ENCODE data around the gene ACIN1. TPM values are rescaled to one million over a fixed set of nuclear protein-coding genes. Genes with fewer than 3 reads are reported as not detected.

ACIN1 gene
- total and polyA plus RNA-seq, 2 of the 13 experiments (the other 11 are each of a cell fraction or from before 2014, with no cell fraction given) = 165 to 183 TPM

- TF ChIP-seq ZBTB26 (CRISPR knock-in tag; IDR thresholded peaks at IDR 0.05; ENCODE audit: borderline replicate concordance) = peak; percentile 85
- peak; percentile 93; the same call in 1 of the 2 replicates for TF ChIP-seq REL (CRISPR knock-in tag; conservative IDR thresholded peaks at IDR 0.05)
- no peak; the same call in 1 of the 2 replicates for TF ChIP-seq SSRP1 (CRISPR knock-in tag; IDR thresholded peaks at IDR 0.05)
- no peak for TF ChIP-seq ZSCAN12 (CRISPR knock-in tag; IDR thresholded peaks at IDR 0.05)
- no peak for TF ChIP-seq CENPX (CRISPR knock-in tag; IDR thresholded peaks at IDR 0.05)
- TF ChIP-seq NAIF1 (CRISPR knock-in tag; IDR thresholded peaks at IDR 0.05; ENCODE audit: borderline replicate concordance) = peak; percentile 73
- no peak for TF ChIP-seq ZNF432 (CRISPR knock-in tag; IDR thresholded peaks at IDR 0.05; ENCODE audit: borderline replicate concordance)
- TF ChIP-seq HOXA3 (CRISPR knock-in tag; IDR thresholded peaks at IDR 0.05) = peak; percentile 65
- no peak for TF ChIP-seq ZNF329 (CRISPR knock-in tag; IDR thresholded peaks at IDR 0.05; ENCODE audit: low read depth)
- TF ChIP-seq ZZZ3 (CRISPR knock-in tag; IDR thresholded peaks at IDR 0.05; ENCODE audit: borderline replicate concordance) = no peak
- peak in 1 of 2 experiments; percentile 73; a peak in 2 of 4 replicates for TF ChIP-seq ATF4 (CRISPR knock-in tag; IDR thresholded peaks at IDR 0.05)
- TF ChIP-seq ZBTB37 (CRISPR knock-in tag; IDR thresholded peaks at IDR 0.05) = 0 out of 2 replicates have a peak, but pooled peaks have one; percentile 34
- no peak for TF ChIP-seq ATRX (CRISPR knock-in tag; IDR thresholded peaks at IDR 0.05; ENCODE audit: borderline replicate concordance)
- peak; percentile 88 for TF ChIP-seq ZSCAN29 (CRISPR knock-in tag; conservative IDR thresholded peaks at IDR 0.05)
- peak; percentile 91; the same call in 1 of the 2 replicates for TF ChIP-seq ZNF691 (CRISPR knock-in tag; IDR thresholded peaks at IDR 0.05; ENCODE audit: borderline replicate concordance, low read depth)
- peak; percentile 84; the same call in 1 of the 2 replicates for TF ChIP-seq ZNF724P (CRISPR knock-in tag; IDR thresholded peaks at IDR 0.05; ENCODE audit: borderline replicate concordance)
- no peak; the same call in 1 of the 2 replicates for TF ChIP-seq CREBL2 (CRISPR knock-in tag; IDR thresholded peaks at IDR 0.05; ENCODE audit: borderline replicate concordance)
- TF ChIP-seq ZBTB43 (CRISPR knock-in tag; conservative IDR thresholded peaks at IDR 0.05) = no peak; the same call in 1 of the 2 replicates
- TF ChIP-seq MIER3 (CRISPR knock-in tag; IDR thresholded peaks at IDR 0.05; ENCODE audit: borderline replicate concordance) = peak; percentile 82
- no peak for TF ChIP-seq ZFP36L2 (CRISPR knock-in tag; IDR thresholded peaks at IDR 0.05)
- TF ChIP-seq RFXAP (CRISPR knock-in tag; IDR thresholded peaks at IDR 0.05; ENCODE audit: borderline replicate concordance) = peak; percentile 82; the same call in 1 of the 2 replicates
- TF ChIP-seq KAT8 (CRISPR knock-in tag; IDR thresholded peaks at IDR 0.05) = peak; percentile 78
Observed at GRCh38 chr14:23057757-23058653, 36.9 kb downstream of the ACIN1 start (continued).

Measured in HepG2 (cell line).